Coronary artery (tissue), 2 donors: Measurements from ENCODE around the gene FSD2.
A peak's percentile ranks its signal among the peaks of the same experiment; 100 is the strongest.

Experiments used
- DNase-seq: peaks from one replicate; pipeline ENCODE4 v3.0.0-alpha.2; 2017; ENCODE audit warnings: low spot score
- H3K27ac ChIP-seq, 2 donors: fragments of 200-600 bp; sonication (generic); one replicate each; pipeline ENCODE4 v1.5.1; 2016 to 2019
- H3K4me3 ChIP-seq: fragments of 200-600 bp; sonication (generic); 2 replicates; pipeline ENCODE4 v1.5.1; 2016; ENCODE audit warnings: mild to moderate bottlenecking, moderate library complexity
- TF ChIP-seq, protein P1 (sequence below): fragments of 200-600 bp; sonication (generic); IDR thresholded peaks from one replicate; pipeline ENCODE4 v1.5.1; 2019; ENCODE audit warnings: antibody characterized with exemption

Gene FSD2

GRCh38 chr15:82763361-82764116, 42.3 kb downstream of the FSD2 start:
- no peak overlapping the region for H3K27ac ChIP-seq
- DNase-seq, result no peak
- TF ChIP-seq, protein P1, sequence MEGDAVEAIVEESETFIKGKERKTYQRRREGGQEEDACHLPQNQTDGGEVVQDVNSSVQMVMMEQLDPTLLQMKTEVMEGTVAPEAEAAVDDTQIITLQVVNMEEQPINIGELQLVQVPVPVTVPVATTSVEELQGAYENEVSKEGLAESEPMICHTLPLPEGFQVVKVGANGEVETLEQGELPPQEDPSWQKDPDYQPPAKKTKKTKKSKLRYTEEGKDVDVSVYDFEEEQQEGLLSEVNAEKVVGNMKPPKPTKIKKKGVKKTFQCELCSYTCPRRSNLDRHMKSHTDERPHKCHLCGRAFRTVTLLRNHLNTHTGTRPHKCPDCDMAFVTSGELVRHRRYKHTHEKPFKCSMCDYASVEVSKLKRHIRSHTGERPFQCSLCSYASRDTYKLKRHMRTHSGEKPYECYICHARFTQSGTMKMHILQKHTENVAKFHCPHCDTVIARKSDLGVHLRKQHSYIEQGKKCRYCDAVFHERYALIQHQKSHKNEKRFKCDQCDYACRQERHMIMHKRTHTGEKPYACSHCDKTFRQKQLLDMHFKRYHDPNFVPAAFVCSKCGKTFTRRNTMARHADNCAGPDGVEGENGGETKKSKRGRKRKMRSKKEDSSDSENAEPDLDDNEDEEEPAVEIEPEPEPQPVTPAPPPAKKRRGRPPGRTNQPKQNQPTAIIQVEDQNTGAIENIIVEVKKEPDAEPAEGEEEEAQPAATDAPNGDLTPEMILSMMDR, result no peak

DNA sequence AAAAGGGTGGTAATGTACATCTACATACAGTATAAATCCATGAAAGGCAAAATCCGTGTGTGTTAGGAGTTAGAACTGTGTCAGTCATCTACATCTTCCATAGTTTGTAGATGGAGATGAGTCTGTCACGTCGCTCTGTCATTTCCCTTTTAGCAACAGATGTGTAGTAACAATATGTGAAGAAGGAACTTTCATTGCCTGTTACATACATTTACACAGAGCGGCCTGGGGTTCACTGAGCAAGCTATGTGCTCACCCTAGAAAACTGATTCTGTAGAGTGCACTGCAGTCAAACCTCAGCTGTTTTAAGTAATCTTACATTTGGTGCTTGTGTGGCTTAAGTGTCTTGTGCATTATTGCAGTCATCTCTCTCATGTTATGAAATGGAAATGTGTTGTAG, 54.6 kb downstream of the FSD2 start:
- H3K27ac ChIP-seq, result no peak overlapping the region
- TF ChIP-seq, protein P1, result no peak
- H3K4me3 ChIP-seq, result peak overlapping the region; percentile 89
- no peak for DNase-seq

More at GRCh38 chr15:82763361-82764116, 42.3 kb downstream of the FSD2 start:
- H3K4me3 ChIP-seq, result no peak overlapping the region

GRCh38 chr15:82750831-82751180, 55.1 kb downstream of the FSD2 start:
- DNase-seq, result no peak
- H3K4me3 ChIP-seq, result peak overlapping the region; percentile 89
- H3K27ac ChIP-seq, result peak overlapping the region; percentile 71 to 84
- TF ChIP-seq, protein P1, result no peak

- H3K4me3 ChIP-seq, result peak overlapping the region; percentile 89
- peak; percentile 90 for DNase-seq
- TF ChIP-seq, protein P1, result no peak
- peak overlapping the region; percentile 71 to 84 for H3K27ac ChIP-seq
Measured at GRCh38 chr15:82749951-82750830, 55.7 kb downstream of the FSD2 start.

GRCh38 chr15:82748315-82748714, 57.6 kb downstream of the FSD2 start:
- TF ChIP-seq, protein P1, result no peak
- Histone ChIP-seq H3K27ac (no peak overlapping the region), H3K4me3 (no peak overlapping the region)
- no peak for DNase-seq

GRCh38 chr15:82743810-82744209, 62.1 kb downstream of the FSD2 start:
- no peak for DNase-seq
- Histone ChIP-seq H3K27ac (no peak overlapping the region), H3K4me3 (no peak overlapping the region)
- TF ChIP-seq, protein P1, result no peak
